ENCODE measurements around the gene MRPS16. TPM values are rescaled to one million over a fixed set of nuclear protein-coding genes. Genes with fewer than 3 reads are reported as not detected.
A peak's percentile ranks its signal among the peaks of the same experiment; 100 is the strongest.

The MRPS16 gene
- total and polyA plus RNA-seq, 2 donors from 2014 or later, result 82.9 to 160 TPM

DNA sequence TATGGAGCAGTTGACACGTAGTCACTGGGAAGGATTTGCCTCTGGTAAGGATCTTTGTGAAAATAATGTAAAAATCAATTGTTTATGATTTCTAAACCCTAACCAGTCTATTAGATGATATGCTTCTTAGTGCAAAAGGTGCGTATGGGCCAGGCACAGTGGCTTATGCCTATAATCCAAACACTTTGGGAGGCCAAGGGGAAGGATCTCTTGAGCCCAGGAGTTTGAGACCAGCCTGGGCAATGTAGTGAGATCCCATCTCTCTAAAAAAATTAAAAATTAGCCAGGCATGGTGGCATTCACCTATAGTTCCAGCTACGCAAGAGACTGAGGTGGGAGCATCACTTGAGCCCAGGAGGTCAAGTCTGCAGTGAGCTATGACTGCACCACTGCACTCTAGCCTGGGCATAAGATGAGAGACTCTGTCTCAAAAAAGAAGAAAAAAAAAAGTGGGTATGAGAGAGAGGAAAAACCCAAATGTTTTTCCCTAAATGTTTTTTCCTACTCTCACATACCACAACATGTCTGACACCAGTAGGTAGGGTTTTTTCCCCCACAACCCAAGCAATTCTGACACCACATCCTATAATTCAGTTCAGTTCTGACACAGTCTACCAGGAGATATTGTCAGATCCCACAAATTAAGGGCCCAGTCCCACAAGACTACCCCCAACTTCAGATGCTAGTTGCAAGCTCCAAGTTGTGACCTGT is 41.9 kb downstream of the MRPS16 start:
- no peak for FAIRE-seq
- no peaks in the 10 kb centered on the region for H3K27me3 ChIP-seq (ENCODE audit: control insufficient read depth, insufficient read depth, low read length)
- no peak overlapping the region for H3K9ac ChIP-seq (ENCODE audit: low read length in 3 of 3)
- H3K4me1 ChIP-seq (ENCODE audit: control insufficient read depth in 2 of 3, insufficient read depth in 2 of 3, low read depth in 1 of 3, low read length in 3 of 3), result peaks cover 0 to 7% (median 0%) of the 10 kb centered on the region in 3 donors
- H3K27ac ChIP-seq (ENCODE audit: low read depth in 2 of 2, low read length in 2 of 2), result no peak overlapping the region
- no peaks in the 10 kb centered on the region for H3K9me3 ChIP-seq (ENCODE audit: control insufficient read depth in 2 of 3, insufficient read depth in 1 of 3, low read length in 3 of 3)
- no peak for TF ChIP-seq CTCF (IDR thresholded peaks at IDR 0.05; ENCODE audit: borderline replicate concordance, extremely low read depth, insufficient read depth)
- DNase-seq, result no peak
- intact Hi-C loops (cut with DNase I), result no loop called here
- H3K4me3 ChIP-seq (ENCODE audit: low read length in 3 of 3), result no peak overlapping the region
- H3K36me3 ChIP-seq (ENCODE audit: control insufficient read depth in 2 of 3, insufficient read depth in 3 of 3, low read length in 3 of 3), result peaks cover 0 to 17% (median 2%) of the 10 kb centered on the region in 3 donors

- no peak for FAIRE-seq
- DNase-seq, result peak in 2 of 5 donors; percentile 27 to 39
- intact Hi-C loops (cut with DNase I), result no loop called here
These were observed 42.7 kb downstream of the MRPS16 start for GRCh38 chr10:73209705-73210104.

GRCh38 chr10:73207883-73208282 is 44.6 kb downstream of the MRPS16 start:
- intact Hi-C loops (cut with DNase I), result no loop called here
- Histone ChIP-seq H3K27ac (ENCODE audit: low read depth in 2 of 2, low read length in 2 of 2) (no peak overlapping the region), H3K27me3 (ENCODE audit: control insufficient read depth, insufficient read depth, low read length) (no peaks in the 10 kb centered on the region), H3K36me3 (ENCODE audit: control insufficient read depth in 2 of 3, insufficient read depth in 3 of 3, low read length in 3 of 3) (peaks cover 0 to 17% (median 2%) of the 10 kb centered on the region in 3 donors), H3K4me3 (ENCODE audit: low read length in 3 of 3) (no peak overlapping the region), H3K4me1 (ENCODE audit: control insufficient read depth in 2 of 3, insufficient read depth in 2 of 3, low read depth in 1 of 3, low read length in 3 of 3) (peaks cover 0 to 7% (median 0%) of the 10 kb centered on the region in 3 donors), H3K9me3 (ENCODE audit: control insufficient read depth in 2 of 3, insufficient read depth in 1 of 3, low read length in 3 of 3) (no peaks in the 10 kb centered on the region), H3K9ac (ENCODE audit: low read length in 3 of 3) (no peak overlapping the region)
- DNase-seq (no peak), FAIRE-seq (no peak)
- TF ChIP-seq CTCF (IDR thresholded peaks at IDR 0.05; ENCODE audit: borderline replicate concordance, extremely low read depth, insufficient read depth), result no peak

More at GRCh38 chr10:73209705-73210104, 42.7 kb downstream of the MRPS16 start:
- TF ChIP-seq CTCF (IDR thresholded peaks at IDR 0.05; ENCODE audit: borderline replicate concordance, extremely low read depth, insufficient read depth), result no peak
- Histone ChIP-seq H3K4me3 (ENCODE audit: low read length in 3 of 3) (no peak overlapping the region), H3K27ac (ENCODE audit: low read depth in 2 of 2, low read length in 2 of 2) (no peak overlapping the region), H3K36me3 (ENCODE audit: control insufficient read depth in 2 of 3, insufficient read depth in 3 of 3, low read length in 3 of 3) (peaks cover 0 to 17% (median 2%) of the 10 kb centered on the region in 3 donors), H3K4me1 (ENCODE audit: control insufficient read depth in 2 of 3, insufficient read depth in 2 of 3, low read depth in 1 of 3, low read length in 3 of 3) (peaks cover 0 to 7% (median 0%) of the 10 kb centered on the region in 3 donors), H3K9me3 (ENCODE audit: control insufficient read depth in 2 of 3, insufficient read depth in 1 of 3, low read length in 3 of 3) (no peaks in the 10 kb centered on the region), H3K27me3 (ENCODE audit: control insufficient read depth, insufficient read depth, low read length) (no peaks in the 10 kb centered on the region), H3K9ac (ENCODE audit: low read length in 3 of 3) (peak overlapping the region in 1 of 3 donors; percentile 30)

Data from kidney (tissue), 14 donors.